Keratinocyte (primary cell): ENCODE data around the gene STON1. TPM values are rescaled to one million over a fixed set of nuclear protein-coding genes. Genes with fewer than 3 reads are reported as not detected.

Experiments
- DNase-seq: peaks from one replicate; pipeline ENCODE4 v3.0.0-alpha.2; 2011; ENCODE audit warnings: low read depth, missing footprints, low spot score
- FAIRE-seq: peaks from 2 replicates; lab custom pipeline; 2011; peaks lifted over from hg19 to GRCh38; lab: Jason Lieb, UNC
- H2AFZ ChIP-seq: 2 replicates; pipeline ENCODE4 v1.6.0; 2012; ENCODE audit warnings: low read length, control low read depth, inconsistent platforms; ENCODE audit not compliant: control insufficient read depth
- H3K27ac ChIP-seq: 2 replicates; pipeline ENCODE4 v1.5.1; 2011; ENCODE audit warnings: low read length; ENCODE audit not compliant: control insufficient read depth, insufficient read depth
- H3K27me3 ChIP-seq: 3 replicates; pipeline ENCODE4 v1.6.0; 2011; ENCODE audit warnings: low read length; ENCODE audit not compliant: control insufficient read depth, insufficient read depth; ENCODE audit errors: extremely low read depth
- H3K36me3 ChIP-seq, 2 experiments: 2 replicates in 1 of 2; 3 replicates in 1 of 2; pipeline ENCODE4 v1.5.1; 2011; ENCODE audit warnings: low read length in 2 of 2, mild to moderate bottlenecking in 1 of 2; ENCODE audit not compliant: control insufficient read depth in 2 of 2, insufficient read depth in 2 of 2; ENCODE audit errors: extremely low read depth in 1 of 2
- H3K4me1 ChIP-seq: 3 replicates; pipeline ENCODE4 v1.5.1; 2011; ENCODE audit warnings: low read length; ENCODE audit not compliant: control insufficient read depth, insufficient read depth; ENCODE audit errors: extremely low read depth
- H3K4me2 ChIP-seq: 3 replicates; pipeline ENCODE4 v1.6.0; 2011; ENCODE audit warnings: low read depth, low read length; ENCODE audit not compliant: control insufficient read depth, insufficient read depth; ENCODE audit errors: extremely low read depth
- H3K4me3 ChIP-seq, 3 experiments: fragments of 200-600 bp in 1 of 3; sonication (generic) in 1 of 3; 2 replicates in 2 of 3; 3 replicates in 1 of 3; pipeline ENCODE4 v1.5.1; 2011 to 2016; ENCODE audit warnings: low read length in 3 of 3, mild to moderate bottlenecking in 3 of 3, control low read depth in 2 of 3, inconsistent platforms in 1 of 3, low read depth in 1 of 3, mixed read lengths in 1 of 3, mixed run types in 1 of 3, moderate library complexity in 1 of 3; ENCODE audit not compliant: control insufficient read depth in 2 of 3, insufficient read depth in 2 of 3; ENCODE audit errors: extremely low read depth in 1 of 3
- H3K79me2 ChIP-seq: 2 replicates; pipeline ENCODE4 v1.6.0; 2012; ENCODE audit warnings: low read length; ENCODE audit not compliant: control insufficient read depth, insufficient read depth
- H3K9ac ChIP-seq: 3 replicates; pipeline ENCODE4 v1.6.0; 2011; ENCODE audit warnings: low read length; ENCODE audit not compliant: control insufficient read depth, insufficient read depth; ENCODE audit errors: extremely low read depth
- H3K9me1 ChIP-seq: 3 replicates; pipeline ENCODE4 v1.6.0; 2011; ENCODE audit warnings: low read length; ENCODE audit not compliant: control insufficient read depth, insufficient read depth; ENCODE audit errors: extremely low read depth
- H3K9me3 ChIP-seq: 2 replicates; pipeline ENCODE4 v1.5.1; 2012; ENCODE audit warnings: low read depth, low read length; ENCODE audit not compliant: control insufficient read depth
- H4K20me1 ChIP-seq: 3 replicates; pipeline ENCODE4 v1.6.0; 2011; ENCODE audit warnings: low read length; ENCODE audit not compliant: control insufficient read depth, insufficient read depth; ENCODE audit errors: extremely low read depth
- EZH2 ChIP-seq: IDR thresholded peaks from one replicate; pipeline ENCODE4 v1.6.1; 2012; ENCODE audit warnings: inconsistent platforms, mild to moderate bottlenecking, low read length, moderate library complexity
- dilution Hi-C: fragments of 300-500 bp; cut with MboI; formaldehyde crosslinking; loops from one replicate; pipeline ENCODE4 v1.7.0; 2020; ENCODE audit warnings: low sequenced_read_pairs; ENCODE audit not compliant: extremely low pct_ligation_motif_present
- polyA plus RNA-seq, 5 experiments: library from polyadenylated mRNA; depleted of rRNA in 3 of 5; stranded (reverse) in 3 of 5; stranded (forward) in 1 of 5; unstranded in 1 of 5; fragments of >200 nt; gene quantifications; 1 replicate in 1 of 5; 2 replicates in 3 of 5; 3 replicates in 1 of 5; pipeline versions ENCODE4 v1.2.1 to v1.2.3, GENCODE V29; 2011 to 2012; ENCODE audit warnings: missing spikeins in 2 of 5, low read depth in 1 of 5, low replicate concordance in 1 of 5
- TF ChIP-seq, protein P1 (sequence below), 3 experiments: IDR thresholded peaks in 1 of 3; conservative IDR thresholded peaks in 1 of 3; optimal IDR thresholded peaks in 1 of 3; 2 replicates in 2 of 3; 3 replicates in 1 of 3; pipeline versions ENCODE3 to v1.5.1; 2011; ENCODE audit warnings: low read length in 3 of 3, mild to moderate bottlenecking in 3 of 3, moderate library complexity in 2 of 3, control low read depth in 1 of 3, inconsistent platforms in 1 of 3; ENCODE audit not compliant: insufficient read depth in 2 of 3; ENCODE audit errors: extremely low read depth in 1 of 3

The STON1 gene
- polyA plus RNA-seq, 1 donor (not counting 4 experiments of a cell fraction or from before 2014, with no cell fraction given) = 1.2 TPM

DNA sequence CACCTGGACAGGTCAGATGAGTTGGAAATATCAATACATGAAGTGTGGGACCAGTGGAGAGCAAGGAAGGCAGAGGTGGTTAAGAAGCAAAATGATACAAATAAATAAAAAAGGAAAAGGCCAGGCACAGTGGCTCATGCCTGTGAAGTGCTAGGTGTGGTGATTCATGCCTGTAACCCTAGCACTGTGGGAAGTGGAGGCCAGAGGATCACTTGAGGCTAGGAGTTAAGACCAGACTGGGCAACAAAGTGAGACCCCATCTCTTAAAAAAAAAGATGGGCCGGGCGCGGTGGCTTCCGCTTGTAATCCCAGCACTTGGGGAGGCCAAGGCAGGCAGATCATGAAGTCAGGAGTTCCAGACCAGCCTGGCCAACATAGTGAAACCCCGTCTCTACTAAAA, 2.9 kb downstream of the STON1 start:
- no peaks in the 10 kb centered on the region for H3K9me3 ChIP-seq
- H3K79me2 ChIP-seq = no peaks in the 10 kb centered on the region
- no peak for FAIRE-seq
- H4K20me1 ChIP-seq = no peaks in the 10 kb centered on the region
- no peaks in the 10 kb centered on the region for H3K9me1 ChIP-seq
- dilution Hi-C loops = no loop called here
- H2AFZ ChIP-seq = no peak overlapping the region
- H3K36me3 ChIP-seq = no peaks in the 10 kb centered on the region
- no peak for DNase-seq
- H3K4me1 ChIP-seq = peaks cover 12% of the 10 kb centered on the region
- H3K4me2 ChIP-seq = no peak overlapping the region
- no peaks in the 10 kb centered on the region for H3K27me3 ChIP-seq
- no peak overlapping the region for H3K27ac ChIP-seq
- H3K9ac ChIP-seq = no peak overlapping the region
- H3K4me3 ChIP-seq = no peak overlapping the region
- no peak for TF ChIP-seq EZH2
- TF ChIP-seq, protein P1, sequence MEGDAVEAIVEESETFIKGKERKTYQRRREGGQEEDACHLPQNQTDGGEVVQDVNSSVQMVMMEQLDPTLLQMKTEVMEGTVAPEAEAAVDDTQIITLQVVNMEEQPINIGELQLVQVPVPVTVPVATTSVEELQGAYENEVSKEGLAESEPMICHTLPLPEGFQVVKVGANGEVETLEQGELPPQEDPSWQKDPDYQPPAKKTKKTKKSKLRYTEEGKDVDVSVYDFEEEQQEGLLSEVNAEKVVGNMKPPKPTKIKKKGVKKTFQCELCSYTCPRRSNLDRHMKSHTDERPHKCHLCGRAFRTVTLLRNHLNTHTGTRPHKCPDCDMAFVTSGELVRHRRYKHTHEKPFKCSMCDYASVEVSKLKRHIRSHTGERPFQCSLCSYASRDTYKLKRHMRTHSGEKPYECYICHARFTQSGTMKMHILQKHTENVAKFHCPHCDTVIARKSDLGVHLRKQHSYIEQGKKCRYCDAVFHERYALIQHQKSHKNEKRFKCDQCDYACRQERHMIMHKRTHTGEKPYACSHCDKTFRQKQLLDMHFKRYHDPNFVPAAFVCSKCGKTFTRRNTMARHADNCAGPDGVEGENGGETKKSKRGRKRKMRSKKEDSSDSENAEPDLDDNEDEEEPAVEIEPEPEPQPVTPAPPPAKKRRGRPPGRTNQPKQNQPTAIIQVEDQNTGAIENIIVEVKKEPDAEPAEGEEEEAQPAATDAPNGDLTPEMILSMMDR (optimal IDR thresholded peaks at IDR 0.05 in 1 of 3, IDR thresholded peaks at IDR 0.05 in 1 of 3, conservative IDR thresholded peaks at IDR 0.05 in 1 of 3; ENCODE audit: extremely low read depth in 1 of 3, insufficient read depth in 2 of 3, low read length in 3 of 3) = no peak

DNA sequence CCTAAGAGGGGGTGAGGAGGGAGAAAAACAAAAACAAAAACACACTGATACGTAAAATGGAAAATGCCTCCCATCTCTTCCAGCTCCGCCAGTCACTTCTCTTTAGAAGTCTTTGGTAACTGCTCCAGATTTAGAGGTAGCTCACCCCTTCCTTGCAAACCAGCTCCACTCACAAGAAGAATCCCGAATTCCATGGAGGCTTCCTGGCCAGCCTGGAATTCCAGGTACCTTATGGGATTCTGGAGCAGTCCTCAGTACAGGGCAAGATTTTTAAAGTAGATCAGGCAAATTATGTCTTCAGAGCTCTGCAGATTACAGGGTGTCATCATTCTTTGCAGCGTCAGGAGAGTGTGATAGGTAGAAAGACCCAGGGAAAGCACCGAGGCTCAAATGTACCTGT, 4.8 kb downstream of the STON1 start:
- Histone ChIP-seq H3K9ac (no peak overlapping the region), H3K27ac (no peak overlapping the region), H3K27me3 (no peaks in the 10 kb centered on the region), H3K4me2 (no peak overlapping the region), H4K20me1 (no peaks in the 10 kb centered on the region), H3K4me1 (peaks cover 12% of the 10 kb centered on the region), H3K9me3 (no peaks in the 10 kb centered on the region), H2AFZ (no peak overlapping the region), H3K36me3 (no peaks in the 10 kb centered on the region), H3K79me2 (no peaks in the 10 kb centered on the region), H3K9me1 (no peaks in the 10 kb centered on the region), H3K4me3 (no peak overlapping the region)
- dilution Hi-C loops = no loop called here
- FAIRE-seq = no peak
- no peak for TF ChIP-seq EZH2
- TF ChIP-seq, protein P1 (optimal IDR thresholded peaks at IDR 0.05 in 1 of 3, IDR thresholded peaks at IDR 0.05 in 1 of 3, conservative IDR thresholded peaks at IDR 0.05 in 1 of 3; ENCODE audit: extremely low read depth in 1 of 3, insufficient read depth in 2 of 3, low read length in 3 of 3) = no peak
- no peak for DNase-seq
